GM23338 (cell line): ENCODE measurements around the gene PLEKHG5. TPM values are rescaled to one million over a fixed set of nuclear protein-coding genes. Genes with fewer than 3 reads are reported as not detected.

ENCODE experiments used
- ATAC-seq: fragments of 200-7000 bp; cut with Tn5 transposase; 3 replicates; pipeline ENCODE4 v1.9.1; 2020
- DNase-seq: peaks from one replicate; pipeline ENCODE4 v3.0.0-alpha.2; 2015; ENCODE audit warnings: low spot score
- H2AFZ ChIP-seq: fragments of 200-600 bp; sonication (generic); 2 replicates; pipeline ENCODE4 v1.8.0; 2016; ENCODE audit warnings: antibody characterized with exemption, mild to moderate bottlenecking, moderate library complexity
- H3F3A ChIP-seq: fragments of 200-600 bp; sonication (generic); replicated peaks from 2 replicates; pipeline ENCODE4 v1.8.0; 2017; ENCODE audit warnings: antibody characterized with exemption, mixed run types, low read depth
- H3K27ac ChIP-seq: fragments of 200-600 bp; sonication (generic); 2 replicates; pipeline ENCODE4 v1.6.1; 2016; ENCODE audit warnings: low read depth
- H3K27me3 ChIP-seq: fragments of 200-600 bp; sonication (generic); 2 replicates; pipeline ENCODE4 v1.8.0; 2016; ENCODE audit warnings: mild to moderate bottlenecking, mixed run types, moderate library complexity; ENCODE audit not compliant: insufficient read depth
- H3K36me3 ChIP-seq: fragments of 200-600 bp; sonication (generic); 2 replicates; pipeline ENCODE4 v1.8.0; 2016; ENCODE audit warnings: mild to moderate bottlenecking; ENCODE audit not compliant: insufficient read depth
- H3K4me1 ChIP-seq: fragments of 200-600 bp; sonication (generic); 2 replicates; pipeline ENCODE4 v1.8.0; 2016; ENCODE audit warnings: mild to moderate bottlenecking, moderate library complexity; ENCODE audit not compliant: insufficient read depth
- H3K4me2 ChIP-seq: fragments of 200-600 bp; sonication (generic); 2 replicates; pipeline ENCODE4 v1.7.1; 2017; ENCODE audit warnings: mixed run types
- H3K4me3 ChIP-seq: fragments of 200-600 bp; sonication (generic); 2 replicates; pipeline ENCODE4 v1.6.1; 2016; ENCODE audit warnings: mixed run types
- H3K79me2 ChIP-seq: fragments of 200-600 bp; sonication (generic); replicated peaks from 2 replicates; pipeline ENCODE4 v1.8.0; 2017; ENCODE audit warnings: mild to moderate bottlenecking; ENCODE audit not compliant: insufficient read depth
- H3K9me2 ChIP-seq: fragments of 200-600 bp; sonication (generic); 2 replicates; pipeline ENCODE4 v1.8.0; 2017; ENCODE audit not compliant: insufficient read depth
- H4K20me1 ChIP-seq: fragments of 200-600 bp; sonication (generic); replicated peaks from 2 replicates; pipeline ENCODE4 v1.8.0; 2017; ENCODE audit warnings: mild to moderate bottlenecking; ENCODE audit not compliant: insufficient read depth
- H3K27ac Mint-ChIP-seq: 2 replicates; pipeline ENCODE4 v1.8.0; 2020; ENCODE audit warnings: inconsistent platforms, mild to moderate bottlenecking, moderate library complexity, mixed read lengths
- H3K27me3 Mint-ChIP-seq: 3 replicates; pipeline ENCODE4 v1.8.0; 2022; ENCODE audit warnings: low read depth, mild to moderate bottlenecking, moderate library complexity, mixed read lengths, inconsistent platforms; ENCODE audit not compliant: insufficient read depth, poor library complexity
- H3K36me3 Mint-ChIP-seq: 3 replicates; pipeline ENCODE4 v1.8.0; 2021; ENCODE audit warnings: low read depth, mild to moderate bottlenecking, inconsistent platforms, moderate library complexity, mixed read lengths
- H3K4me1 Mint-ChIP-seq: 3 replicates; pipeline ENCODE4 v1.8.0; 2020; ENCODE audit warnings: mild to moderate bottlenecking, inconsistent platforms, mixed read lengths
- H3K4me3 Mint-ChIP-seq: 3 replicates; pipeline ENCODE4 v1.8.0; 2021; ENCODE audit warnings: moderate library complexity, mild to moderate bottlenecking, inconsistent platforms, mixed read lengths
- H3K9me3 Mint-ChIP-seq: 3 replicates; pipeline ENCODE4 v1.8.0; 2020; ENCODE audit warnings: moderate library complexity, mild to moderate bottlenecking, inconsistent platforms, mixed read lengths
- CREB1 ChIP-seq: fragments of 250-450 bp; sonication (Bioruptor Pico); IDR thresholded peaks from 2 replicates; pipeline ENCODE4 v1.5.0; 2020; ENCODE audit warnings: low read depth, mild to moderate bottlenecking, moderate library complexity
- CTCF ChIP-seq, 2 experiments: fragments of 200-600 bp in 1 of 2; sonication (generic) in 1 of 2; conservative IDR thresholded peaks; 2 replicates each; pipeline versions ENCODE4 v1.5.1 to v1.6.1; 2016 to 2017; ENCODE audit warnings: antibody characterized with exemption in 2 of 2, low read depth in 2 of 2, mild to moderate bottlenecking in 2 of 2, moderate library complexity in 1 of 2
- ETS1 ChIP-seq: IDR thresholded peaks from 2 replicates; pipeline ENCODE4 v1.6.1; 2016; ENCODE audit warnings: antibody characterized with exemption
- EZH2 ChIP-seq: fragments of 200-600 bp; sonication (generic); IDR thresholded peaks from one replicate; pipeline ENCODE4 v1.8.0; 2017; ENCODE audit warnings: antibody characterized with exemption, mild to moderate bottlenecking, low read depth; ENCODE audit not compliant: unreplicated experiment
- EZH2phosphoT487 ChIP-seq: fragments of 200-600 bp; sonication (generic); IDR thresholded peaks from one replicate; pipeline ENCODE4 v1.8.1; 2018; ENCODE audit warnings: antibody characterized with exemption; ENCODE audit not compliant: unreplicated experiment
- JUNB ChIP-seq: IDR thresholded peaks from one replicate; pipeline ENCODE4 v1.6.1; 2016; ENCODE audit warnings: antibody characterized with exemption; ENCODE audit not compliant: unreplicated experiment
- NANOG ChIP-seq: IDR thresholded peaks from 2 replicates; pipeline ENCODE4 v1.6.1; 2016; ENCODE audit warnings: antibody characterized with exemption, borderline replicate concordance
- POLR2AphosphoS5 ChIP-seq: IDR thresholded peaks from 2 replicates; pipeline ENCODE4 v1.6.1; 2016; ENCODE audit warnings: antibody characterized with exemption, low read depth
- STAT1 ChIP-seq: IDR thresholded peaks from one replicate; pipeline ENCODE4 v1.6.1; 2016; ENCODE audit warnings: antibody characterized with exemption; ENCODE audit not compliant: unreplicated experiment
- ZNF114 ChIP-seq: fragments of 250-450 bp; sonication (Bioruptor Pico); IDR thresholded peaks from 2 replicates; pipeline ENCODE4 v1.5.0; 2020; ENCODE audit warnings: mild to moderate bottlenecking, moderate library complexity
- ZNF331 ChIP-seq: fragments of 250-450 bp; sonication (Bioruptor Pico); IDR thresholded peaks from 2 replicates; pipeline ENCODE4 v1.5.0; 2020; ENCODE audit warnings: low read depth, mild to moderate bottlenecking, moderate library complexity
- polyA plus RNA-seq: library from polyadenylated mRNA; unstranded; fragments of >200 nt; fragmentation: Nextera tagmentation; extraction: Ambion mirVana; gene quantifications from 2 replicates; pipeline ENCODE4 v1.2.1, GENCODE V29; 2016
- total RNA-seq: library from RNA; depleted of rRNA; stranded (reverse); fragments of >200 nt; shearing (Covaris generic); gene quantifications from 2 replicates; pipeline ENCODE4 v1.2.3, GENCODE V29; 2014
- TF ChIP-seq, protein P1 (sequence below): IDR thresholded peaks from one replicate; pipeline ENCODE4 v1.6.1; 2018; ENCODE audit warnings: antibody characterized with exemption; ENCODE audit not compliant: unreplicated experiment

The PLEKHG5 gene
- total and polyA plus RNA-seq, 2 experiments from 2014 or later = 9.0 to 26.4 TPM

GRCh38 chr1:6444377-6444776 is 47.1 kb downstream of the PLEKHG5 start (continued):
- no peak for TF ChIP-seq EZH2
- TF ChIP-seq ZNF331 (CRISPR knock-in tag) = no peak
- no peak for TF ChIP-seq STAT1
- TF ChIP-seq, protein P1, sequence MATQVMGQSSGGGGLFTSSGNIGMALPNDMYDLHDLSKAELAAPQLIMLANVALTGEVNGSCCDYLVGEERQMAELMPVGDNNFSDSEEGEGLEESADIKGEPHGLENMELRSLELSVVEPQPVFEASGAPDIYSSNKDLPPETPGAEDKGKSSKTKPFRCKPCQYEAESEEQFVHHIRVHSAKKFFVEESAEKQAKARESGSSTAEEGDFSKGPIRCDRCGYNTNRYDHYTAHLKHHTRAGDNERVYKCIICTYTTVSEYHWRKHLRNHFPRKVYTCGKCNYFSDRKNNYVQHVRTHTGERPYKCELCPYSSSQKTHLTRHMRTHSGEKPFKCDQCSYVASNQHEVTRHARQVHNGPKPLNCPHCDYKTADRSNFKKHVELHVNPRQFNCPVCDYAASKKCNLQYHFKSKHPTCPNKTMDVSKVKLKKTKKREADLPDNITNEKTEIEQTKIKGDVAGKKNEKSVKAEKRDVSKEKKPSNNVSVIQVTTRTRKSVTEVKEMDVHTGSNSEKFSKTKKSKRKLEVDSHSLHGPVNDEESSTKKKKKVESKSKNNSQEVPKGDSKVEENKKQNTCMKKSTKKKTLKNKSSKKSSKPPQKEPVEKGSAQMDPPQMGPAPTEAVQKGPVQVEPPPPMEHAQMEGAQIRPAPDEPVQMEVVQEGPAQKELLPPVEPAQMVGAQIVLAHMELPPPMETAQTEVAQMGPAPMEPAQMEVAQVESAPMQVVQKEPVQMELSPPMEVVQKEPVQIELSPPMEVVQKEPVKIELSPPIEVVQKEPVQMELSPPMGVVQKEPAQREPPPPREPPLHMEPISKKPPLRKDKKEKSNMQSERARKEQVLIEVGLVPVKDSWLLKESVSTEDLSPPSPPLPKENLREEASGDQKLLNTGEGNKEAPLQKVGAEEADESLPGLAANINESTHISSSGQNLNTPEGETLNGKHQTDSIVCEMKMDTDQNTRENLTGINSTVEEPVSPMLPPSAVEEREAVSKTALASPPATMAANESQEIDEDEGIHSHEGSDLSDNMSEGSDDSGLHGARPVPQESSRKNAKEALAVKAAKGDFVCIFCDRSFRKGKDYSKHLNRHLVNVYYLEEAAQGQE = no peak
- TF ChIP-seq NANOG = no peak
- TF ChIP-seq CREB1 (CRISPR knock-in tag) = no peak
- TF ChIP-seq ZNF114 (CRISPR knock-in tag) = no peak
- TF ChIP-seq ETS1 = no peak
- TF ChIP-seq JUNB = no peak

DNA sequence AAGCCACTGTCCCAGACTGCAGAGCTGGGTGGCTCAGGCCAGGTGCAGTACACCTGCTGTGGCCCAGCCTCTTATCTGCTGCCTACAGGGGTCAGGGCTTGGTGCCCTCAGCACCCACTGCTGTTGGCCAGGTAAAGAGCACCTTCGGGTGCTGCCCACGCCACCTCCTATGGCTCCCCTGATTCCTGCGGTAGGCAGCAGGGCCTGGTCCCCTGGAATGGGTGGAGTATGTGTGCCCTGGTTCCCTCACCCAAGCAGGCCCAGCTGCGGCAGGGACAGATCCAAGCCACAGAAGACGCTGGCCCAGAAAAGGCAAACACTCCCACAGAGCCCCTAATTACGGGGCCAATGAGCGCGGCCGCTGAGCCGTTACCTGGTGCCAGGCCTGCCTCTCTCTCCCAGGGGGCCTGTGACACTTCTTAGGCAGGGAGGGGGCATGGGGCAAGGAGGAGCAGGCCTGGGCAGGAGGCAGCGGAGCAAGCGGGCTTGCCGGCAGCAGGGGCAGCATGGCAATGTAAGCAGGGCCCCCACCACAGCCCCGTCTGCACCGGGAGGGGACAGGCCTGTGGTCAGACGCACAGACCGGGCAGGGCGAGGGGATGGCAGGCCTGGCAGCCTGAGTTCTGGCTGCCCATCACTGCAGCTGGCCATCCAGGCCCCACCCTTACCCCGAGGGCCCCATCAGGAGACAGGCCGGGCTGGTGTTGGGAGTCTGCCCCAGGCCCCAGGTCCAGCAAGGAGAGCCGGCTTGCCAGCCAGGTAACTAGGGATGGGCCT is 47.9 kb downstream of the PLEKHG5 start:
- Histone ChIP-seq H3K4me2 (no peak overlapping the region), H3K27me3 (peaks cover 26% of the 10 kb centered on the region), H3K36me3 (no peaks in the 10 kb centered on the region), H2AFZ (no peak overlapping the region), H4K20me1 (no peaks in the 10 kb centered on the region), H3K4me1 (no peaks in the 10 kb centered on the region; the same call in 1 of the 2 replicates), H3F3A (no peaks in the 10 kb centered on the region), H3K79me2 (no peaks in the 10 kb centered on the region), H3K4me3 (no peak overlapping the region), H3K27ac (no peak overlapping the region), H3K9me2 (no peaks in the 10 kb centered on the region)
- H3K36me3 Mint-ChIP-seq = no peaks in the 10 kb centered on the region
- H3K27me3 Mint-ChIP-seq = peaks cover 25% of the 10 kb centered on the region
- no peak overlapping the region for H3K4me3 Mint-ChIP-seq
- no peak overlapping the region for H3K27ac Mint-ChIP-seq
- no peak for DNase-seq
- H3K9me3 Mint-ChIP-seq = no peaks in the 10 kb centered on the region
- no peak for ATAC-seq
- H3K4me1 Mint-ChIP-seq = peaks cover 17% of the 10 kb centered on the region
- TF ChIP-seq EZH2 (no peak), CREB1 (CRISPR knock-in tag) (no peak), EZH2phosphoT487 (no peak), POLR2AphosphoS5 (no peak), ZNF331 (CRISPR knock-in tag) (no peak), STAT1 (no peak), JUNB (no peak), ETS1 (no peak), CTCF (conservative IDR thresholded peaks at IDR 0.05; ENCODE audit: low read depth in 2 of 2) (no peak), ZNF114 (CRISPR knock-in tag) (no peak)
- TF ChIP-seq, protein P1 = no peak
